Lower leg skin (tissue), 4 donors: ENCODE measurements around the gene JAG1. TPM values are rescaled to one million over a fixed set of nuclear protein-coding genes. Genes with fewer than 3 reads are reported as not detected.

Experiments used
- DNase-seq, 2 donors: peaks; one replicate each; pipeline ENCODE4 v3.0.0-alpha.2; 2019; ENCODE audit warnings: low spot score in 2 of 2
- H3K4me3 ChIP-seq: fragments of 200-600 bp; sonication (generic); 2 replicates; pipeline ENCODE4 v1.5.1; 2017; ENCODE audit warnings: mild to moderate bottlenecking, low read depth; ENCODE audit not compliant: poor library complexity, severe bottlenecking
- CTCF ChIP-seq, 3 donors: fragments of 450-650 bp; IDR thresholded peaks; one replicate each; pipeline ENCODE4 v1.5.1; 2016; ENCODE audit warnings: antibody characterized with exemption in 3 of 3, mild to moderate bottlenecking in 3 of 3, moderate library complexity in 2 of 3
- POLR2A ChIP-seq, 2 donors: fragments of 450-650 bp; IDR thresholded peaks; one replicate each; pipeline ENCODE4 v1.6.1; 2016 to 2017; ENCODE audit warnings: antibody characterized with exemption in 2 of 2, mild to moderate bottlenecking in 1 of 2, moderate library complexity in 1 of 2
- WGBS, 2 donors: methylation state at CpG; one replicate each; pipeline ENCODE4 v1.1.5; 2018; 5-methylcytosine and 5-hydroxymethylcytosine counted together
- intact Hi-C: fragments of 100-400 bp; cut with DNase I; formaldehyde crosslinking; loops from one replicate; pipeline ENCODE4 v1.15.0; 2023; ENCODE audit warnings: low total_unique reads
- total RNA-seq, 4 donors: library from RNA; depleted of rRNA; stranded (reverse); fragments of >200 nt; gene quantifications; one replicate each; pipeline ENCODE4 v1.1.0, GENCODE V29; 2016

JAG1 gene
- total RNA-seq, 4 donors from 2014 or later: 145 to 238 (median 186) TPM

- no peak overlapping the region for H3K4me3 ChIP-seq
- peak in 1 of 2 donors; percentile 69 for DNase-seq
- intact Hi-C loops: no loop called here
- TF ChIP-seq CTCF (IDR thresholded peaks at IDR 0.05): no peak
- TF ChIP-seq POLR2A (IDR thresholded peaks at IDR 0.05): no peak
- 53 to 59% methylated on average over 6 of the region's 6 CpGs for WGBS, 2 donors
Observed at GRCh38 chr20:10637563-10637962, 36.2 kb downstream of the JAG1 start.

GRCh38 chr20:10637031-10637559 lies 36.7 kb downstream of the JAG1 start:
- no peak overlapping the region for H3K4me3 ChIP-seq
- intact Hi-C loops: no loop called here
- DNase-seq: peak in 1 of 2 donors; percentile 86
- TF ChIP-seq CTCF (IDR thresholded peaks at IDR 0.05) (no peak), POLR2A (IDR thresholded peaks at IDR 0.05) (no peak)
- WGBS, 2 donors: 22 to 27% methylated on average over 10 of the region's 10 CpGs

GRCh38 chr20:10636326-10636818 lies 37.4 kb downstream of the JAG1 start:
- H3K4me3 ChIP-seq: no peak overlapping the region
- 35 to 36% methylated on average over 5 of the region's 5 CpGs for WGBS, 2 donors
- no peak for DNase-seq
- TF ChIP-seq CTCF (IDR thresholded peaks at IDR 0.05) (no peak), POLR2A (IDR thresholded peaks at IDR 0.05) (no peak)
- intact Hi-C loops: no loop called here

- DNase-seq: no peak
- TF ChIP-seq POLR2A (IDR thresholded peaks at IDR 0.05) (no peak), CTCF (IDR thresholded peaks at IDR 0.05) (no peak)
- WGBS, 2 donors: 83 to 84% methylated on average over 5 of the region's 5 CpGs
- intact Hi-C loops: no loop called here
- no peak overlapping the region for H3K4me3 ChIP-seq
Observed at GRCh38 chr20:10635476-10636208, 38.2 kb downstream of the JAG1 start.

GRCh38 chr20:10634683-10635411 lies 39.0 kb downstream of the JAG1 start:
- 36 to 51% methylated on average over 11 of the region's 11 CpGs for WGBS, 2 donors
- H3K4me3 ChIP-seq: no peak overlapping the region
- no peak for DNase-seq
- no peak for TF ChIP-seq POLR2A (IDR thresholded peaks at IDR 0.05)
- no peak for TF ChIP-seq CTCF (IDR thresholded peaks at IDR 0.05)
- intact Hi-C loops: no loop called here
